T-helper 1 cell treated with Interleukin-12 subunit alpha and Interleukin-12 subunit beta and Interleukin-4 antibody, amounts not matched to agents 30 ng/mL and 1 ng/mL, for 36 hours (primary cell): ENCODE data around the gene CLDN6. TPM values are rescaled to one million over a fixed set of nuclear protein-coding genes. Genes with fewer than 3 reads are reported as not detected.

Source experiments
- total RNA-seq: library from RNA; stranded (reverse); gene quantifications from 2 replicates; pipeline ENCODE4 v1.2.3, GENCODE V29; 2022

The CLDN6 gene
- total RNA-seq, 1 donor from 2014 or later, result not detected

Other genes starting within 250 kb of the CLDN6 start
- 263 and 264 TPM in 2 replicates for gene ELOB, start 240.9 kb downstream of the CLDN6 start, total RNA-seq
- gene PRSS33, start 230.6 kb downstream of the CLDN6 start, total RNA-seq, result not detected in 2 replicates
- gene PRSS41, start 219.7 kb downstream of the CLDN6 start, total RNA-seq, result not detected in 2 replicates
- gene PRSS21, start 200.9 kb downstream of the CLDN6 start, total RNA-seq, result 5.0 and 6.5 TPM in 2 replicates
- gene ZG16B, start 187.9 kb downstream of the CLDN6 start, total RNA-seq, result 23.2 and 24.3 TPM in 2 replicates
- gene PRSS22, start 160.0 kb downstream of the CLDN6 start, total RNA-seq, result not detected in 2 replicates
- 21.1 and 24.2 TPM in 2 replicates for gene FLYWCH2, start 135.0 kb downstream of the CLDN6 start, total RNA-seq
- gene FLYWCH1, start 106.3 kb downstream of the CLDN6 start, total RNA-seq, result 74.3 and 83.1 TPM in 2 replicates
- not detected in 2 replicates for gene KREMEN2, start 53.9 kb downstream of the CLDN6 start, total RNA-seq
- gene PAQR4, start 48.8 kb downstream of the CLDN6 start, total RNA-seq, result 31.9 and 32.3 TPM in 2 replicates
- gene PKMYT1, start 37.7 kb downstream of the CLDN6 start, total RNA-seq, result 91.5 and 92.0 TPM in 2 replicates
- 0.10 TPM in 1 of 2 replicates, not detected in the other for gene CLDN9, start 5.3 kb downstream of the CLDN6 start, total RNA-seq
- gene TNFRSF12A, start 2.2 kb upstream of the CLDN6 start, total RNA-seq, result 4.2 and 5.1 TPM in 2 replicates
- 27.9 and 28.1 TPM in 2 replicates for gene HCFC1R1, start 5.8 kb upstream of the CLDN6 start, total RNA-seq
- 45.2 and 46.6 TPM in 2 replicates for gene THOC6, start 5.9 kb upstream of the CLDN6 start, total RNA-seq
- 0.51 and 0.61 TPM in 2 replicates for gene BICDL2, start 18.8 kb upstream of the CLDN6 start, total RNA-seq
- gene MMP25, start 28.4 kb upstream of the CLDN6 start, total RNA-seq, result 93.6 and 93.9 TPM in 2 replicates
- 4,509 and 4,510 TPM in 2 replicates for gene IL32, start 47.5 kb upstream of the CLDN6 start, total RNA-seq
- gene ZSCAN10, start 81.1 kb upstream of the CLDN6 start, total RNA-seq, result 0.12 and 0.24 TPM in 2 replicates
- gene ZNF205, start 94.4 kb upstream of the CLDN6 start, total RNA-seq, result 0.15 TPM in 1 of 2 replicates, not detected in the other
- gene ZNF213, start 116.8 kb upstream of the CLDN6 start, total RNA-seq, result 11.3 and 13.3 TPM in 2 replicates
- gene OR1F1, start 170.0 kb upstream of the CLDN6 start, total RNA-seq, result not detected in 2 replicates
- gene ZNF200, start 217.0 kb upstream of the CLDN6 start, total RNA-seq, result 19.6 and 20.1 TPM in 2 replicates
- gene MEFV, start 238.4 kb upstream of the CLDN6 start, total RNA-seq, result 0.32 TPM in 1 of 2 replicates, not detected in the other